Panc1 (cell line): ENCODE data around the gene SPAG5. TPM values are rescaled to one million over a fixed set of nuclear protein-coding genes. Genes with fewer than 3 reads are reported as not detected.

Source experiments
- ATAC-seq: fragments of 200-7000 bp; cut with Tn5 transposase; 2 replicates; pipeline ENCODE4 v1.9.1; 2020; ENCODE audit warnings: mild to moderate bottlenecking, moderate library complexity
- BruUV-seq: library from RNA; stranded (reverse); fragments of 400-500 nt; replicated peaks from 2 replicates; lab custom pipeline; 2021; lab: Mats Ljungman, UMichigan
- CTCF ChIA-PET: fragments of 300-600 bp; sonication (Branson Sonifier 250); formaldehyde crosslinking; loops from one replicate; lab custom pipeline; 2022; ENCODE audit warnings: antibody characterized with exemption; lab: Charles Lee
- POLR2A ChIA-PET: fragments of 300-600 bp; sonication (Branson Sonifier 250); formaldehyde crosslinking; loops from one replicate; lab custom pipeline; 2022; ENCODE audit warnings: antibody characterized with exemption; lab: Charles Lee
- DNase-seq: peaks from one replicate; pipeline ENCODE4 v3.0.0-alpha.2; 2010; ENCODE audit warnings: low read depth, low spot score
- H3K27ac ChIP-seq: 2 replicates; pipeline ENCODE4 v1.5.1; 2011; ENCODE audit warnings: mild to moderate bottlenecking, low read length, inconsistent platforms
- H3K27me3 ChIP-seq: fragments of 200-500 bp; sonication (Bioruptor generic); 2 replicates; pipeline ENCODE4 v1.6.0; 2014; ENCODE audit warnings: low read length, inconsistent platforms; ENCODE audit not compliant: control insufficient read depth, insufficient read depth
- H3K36me3 ChIP-seq: fragments of 200-500 bp; sonication (Bioruptor generic); 2 replicates; pipeline ENCODE4 v1.5.1; 2014; ENCODE audit warnings: inconsistent platforms, mild to moderate bottlenecking, low read length, moderate library complexity; ENCODE audit not compliant: control insufficient read depth, insufficient read depth
- H3K4me1 ChIP-seq: 2 replicates; pipeline ENCODE4 v1.5.1; 2011; ENCODE audit warnings: inconsistent platforms, mild to moderate bottlenecking, low read length, moderate library complexity; ENCODE audit not compliant: control insufficient read depth, insufficient read depth
- H3K4me3 ChIP-seq, 2 experiments: 2 replicates each; pipeline ENCODE4 v1.5.1; 2011 to 2012; ENCODE audit warnings: low read depth in 2 of 2, low read length in 2 of 2, mild to moderate bottlenecking in 2 of 2, inconsistent platforms in 1 of 2, moderate library complexity in 1 of 2
- H3K9me3 ChIP-seq: fragments of 200-500 bp; sonication (Bioruptor generic); 2 replicates; pipeline ENCODE4 v1.5.1; 2014; ENCODE audit warnings: low read depth, mild to moderate bottlenecking, inconsistent platforms, low read length, moderate library complexity; ENCODE audit not compliant: control insufficient read depth, insufficient read depth
- POLR2AphosphoS5 ChIP-seq: IDR thresholded peaks from 2 replicates; pipeline ENCODE4 v1.6.1; 2012; ENCODE audit warnings: mild to moderate bottlenecking, low read depth, low read length, moderate library complexity
- REST ChIP-seq, 2 experiments: IDR thresholded peaks; 2 replicates each; pipeline ENCODE4 v1.6.1; 2011 to 2012; ENCODE audit warnings: low read depth in 2 of 2, control low read depth in 1 of 2, low read length in 1 of 2, mild to moderate bottlenecking in 1 of 2, moderate library complexity in 1 of 2; ENCODE audit not compliant: insufficient read depth in 1 of 2
- SIN3A ChIP-seq: IDR thresholded peaks from 2 replicates; pipeline ENCODE4 v1.6.1; 2012; ENCODE audit warnings: low read depth, mild to moderate bottlenecking, low read length, moderate library complexity, borderline replicate concordance; ENCODE audit not compliant: insufficient read depth
- TCF7L2 ChIP-seq: IDR thresholded peaks from 2 replicates; pipeline ENCODE4 v1.6.1; 2011; ENCODE audit warnings: mild to moderate bottlenecking, low read depth, low read length, inconsistent platforms
- in situ Hi-C: cut with HindIII; loops from 2 replicates; pipeline ENCODE4 v1.10.0; 2016; ENCODE audit warnings: low sequenced_read_pairs, low pct_unique_long_range_greater_than_20kb
- intact Hi-C: fragments of 100-400 bp; cut with micrococcal nuclease; formaldehyde crosslinking; loops from one replicate; pipeline ENCODE4 v1.10.0; 2022; ENCODE audit not compliant: unreplicated experiment
- total RNA-seq: library from RNA; stranded (reverse); gene quantifications from one replicate; pipeline ENCODE4 v1.2.1, GENCODE V29; 2021; ENCODE audit not compliant: unreplicated experiment
- TF ChIP-seq, protein P1 (sequence below): fragments of 450-650 bp; IDR thresholded peaks from 2 replicates; pipeline ENCODE4 v1.5.1; 2017; ENCODE audit warnings: mild to moderate bottlenecking

SPAG5 gene
- total RNA-seq, 1 experiment from 2014 or later: 152 TPM

GRCh38 chr17:28547096-28547622 lies 51.7 kb downstream of the SPAG5 start:
- no peak for ATAC-seq
- in situ Hi-C loops: no loop called here

GRCh38 chr17:28545787-28546415 lies 52.9 kb downstream of the SPAG5 start:
- CTCF ChIA-PET: interaction anchor here (0.7 kb wide), 1 partner anchor 9 kb away, joined by 5 read pairs; no protein-coding TSS in a partner anchor
- DNase-seq (no peak), ATAC-seq (no peak)
- no peaks in the 10 kb centered on the region for H3K36me3 ChIP-seq
- no peaks in the 10 kb centered on the region for H3K4me1 ChIP-seq
- intact Hi-C loops: no loop called here
- H3K27ac ChIP-seq: no peak overlapping the region
- TF ChIP-seq TCF7L2: no peak
- TF ChIP-seq REST (IDR thresholded peaks at IDR 0.05; ENCODE audit: insufficient read depth in 1 of 2, low read depth in 2 of 2, low read length in 1 of 2): no peak
- TF ChIP-seq, protein P1, sequence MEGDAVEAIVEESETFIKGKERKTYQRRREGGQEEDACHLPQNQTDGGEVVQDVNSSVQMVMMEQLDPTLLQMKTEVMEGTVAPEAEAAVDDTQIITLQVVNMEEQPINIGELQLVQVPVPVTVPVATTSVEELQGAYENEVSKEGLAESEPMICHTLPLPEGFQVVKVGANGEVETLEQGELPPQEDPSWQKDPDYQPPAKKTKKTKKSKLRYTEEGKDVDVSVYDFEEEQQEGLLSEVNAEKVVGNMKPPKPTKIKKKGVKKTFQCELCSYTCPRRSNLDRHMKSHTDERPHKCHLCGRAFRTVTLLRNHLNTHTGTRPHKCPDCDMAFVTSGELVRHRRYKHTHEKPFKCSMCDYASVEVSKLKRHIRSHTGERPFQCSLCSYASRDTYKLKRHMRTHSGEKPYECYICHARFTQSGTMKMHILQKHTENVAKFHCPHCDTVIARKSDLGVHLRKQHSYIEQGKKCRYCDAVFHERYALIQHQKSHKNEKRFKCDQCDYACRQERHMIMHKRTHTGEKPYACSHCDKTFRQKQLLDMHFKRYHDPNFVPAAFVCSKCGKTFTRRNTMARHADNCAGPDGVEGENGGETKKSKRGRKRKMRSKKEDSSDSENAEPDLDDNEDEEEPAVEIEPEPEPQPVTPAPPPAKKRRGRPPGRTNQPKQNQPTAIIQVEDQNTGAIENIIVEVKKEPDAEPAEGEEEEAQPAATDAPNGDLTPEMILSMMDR: no peak
- no peak for TF ChIP-seq POLR2AphosphoS5
- no peak for TF ChIP-seq SIN3A
- POLR2A ChIA-PET: no interaction called here
- in situ Hi-C loops: no loop called here
- no peaks in the 10 kb centered on the region for H3K27me3 ChIP-seq
- no peaks in the 10 kb centered on the region for H3K9me3 ChIP-seq
- no peak overlapping the region for H3K4me3 ChIP-seq
- BruUV-seq: no TSS peak

More at GRCh38 chr17:28547096-28547622, 51.7 kb downstream of the SPAG5 start:
- Histone ChIP-seq H3K9me3 (no peaks in the 10 kb centered on the region), H3K27me3 (no peaks in the 10 kb centered on the region), H3K4me3 (no peak overlapping the region), H3K4me1 (0 out of 2 replicates have a peak, but pooled peaks cover 6% of the 10 kb centered on the region), H3K36me3 (no peaks in the 10 kb centered on the region), H3K27ac (no peak overlapping the region)
- ChIA-PET POLR2A (no interaction called here), CTCF (interaction anchor here (0.6 to 0.7 kb wide), 3 partner anchors 19 to 80 kb away, joined by 3 to 13 read pairs (median 3); no protein-coding TSS in a partner anchor)
- DNase-seq: no peak
- TSS peak; percentile 57 for BruUV-seq
- intact Hi-C loops: no loop called here
- TF ChIP-seq, protein P1: no peak
- TF ChIP-seq REST (IDR thresholded peaks at IDR 0.05; ENCODE audit: insufficient read depth in 1 of 2, low read depth in 2 of 2, low read length in 1 of 2): no peak
- no peak for TF ChIP-seq POLR2AphosphoS5
- no peak for TF ChIP-seq TCF7L2
- no peak for TF ChIP-seq SIN3A
